Testis (tissue), 2 donors: ENCODE results near the gene PRDM2.

ENCODE experiments used
- POLR2A ChIP-seq: fragments of 450-650 bp; IDR thresholded peaks from one replicate; pipeline ENCODE4 v1.6.1; 2017; ENCODE audit warnings: antibody characterized with exemption, mild to moderate bottlenecking, moderate library complexity
- TF ChIP-seq, protein P1 (sequence below), 3 experiments: fragments of 450-650 bp in 2 of 3; fragments of 200-600 bp in 1 of 3; sonication (generic) in 1 of 3; IDR thresholded peaks; one replicate each; pipeline ENCODE4 v1.5.1; 2016 to 2019; ENCODE audit warnings: antibody characterized with exemption in 3 of 3, mild to moderate bottlenecking in 2 of 3, moderate library complexity in 1 of 3

GRCh38 chr1:13779930-13780329 is 79.9 kb downstream of the PRDM2 start:
- TF ChIP-seq, protein P1, sequence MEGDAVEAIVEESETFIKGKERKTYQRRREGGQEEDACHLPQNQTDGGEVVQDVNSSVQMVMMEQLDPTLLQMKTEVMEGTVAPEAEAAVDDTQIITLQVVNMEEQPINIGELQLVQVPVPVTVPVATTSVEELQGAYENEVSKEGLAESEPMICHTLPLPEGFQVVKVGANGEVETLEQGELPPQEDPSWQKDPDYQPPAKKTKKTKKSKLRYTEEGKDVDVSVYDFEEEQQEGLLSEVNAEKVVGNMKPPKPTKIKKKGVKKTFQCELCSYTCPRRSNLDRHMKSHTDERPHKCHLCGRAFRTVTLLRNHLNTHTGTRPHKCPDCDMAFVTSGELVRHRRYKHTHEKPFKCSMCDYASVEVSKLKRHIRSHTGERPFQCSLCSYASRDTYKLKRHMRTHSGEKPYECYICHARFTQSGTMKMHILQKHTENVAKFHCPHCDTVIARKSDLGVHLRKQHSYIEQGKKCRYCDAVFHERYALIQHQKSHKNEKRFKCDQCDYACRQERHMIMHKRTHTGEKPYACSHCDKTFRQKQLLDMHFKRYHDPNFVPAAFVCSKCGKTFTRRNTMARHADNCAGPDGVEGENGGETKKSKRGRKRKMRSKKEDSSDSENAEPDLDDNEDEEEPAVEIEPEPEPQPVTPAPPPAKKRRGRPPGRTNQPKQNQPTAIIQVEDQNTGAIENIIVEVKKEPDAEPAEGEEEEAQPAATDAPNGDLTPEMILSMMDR (IDR thresholded peaks at IDR 0.05): no peak
- no peak for TF ChIP-seq POLR2A
